Stimulated activated CD8-positive, alpha-beta memory T cell treated with anti-CD3 and anti-CD28 coated beads, Interleukin-7, amount 100 ng/mL, for 24 hours (primary cell): ENCODE data around the gene FOXJ1.
A peak's percentile ranks its signal among the peaks of the same experiment; 100 is the strongest.
"Not testable (repeated sequence)": the region's sequence is repeated elsewhere in the genome, so short reads cannot be mapped to it uniquely, and the experiment has no call there.

Experiments
- DNase-seq: peaks from one replicate; pipeline ENCODE4 v3.0.0-alpha.2; 2020; ENCODE audit warnings: low read depth

Gene FOXJ1, protein sequence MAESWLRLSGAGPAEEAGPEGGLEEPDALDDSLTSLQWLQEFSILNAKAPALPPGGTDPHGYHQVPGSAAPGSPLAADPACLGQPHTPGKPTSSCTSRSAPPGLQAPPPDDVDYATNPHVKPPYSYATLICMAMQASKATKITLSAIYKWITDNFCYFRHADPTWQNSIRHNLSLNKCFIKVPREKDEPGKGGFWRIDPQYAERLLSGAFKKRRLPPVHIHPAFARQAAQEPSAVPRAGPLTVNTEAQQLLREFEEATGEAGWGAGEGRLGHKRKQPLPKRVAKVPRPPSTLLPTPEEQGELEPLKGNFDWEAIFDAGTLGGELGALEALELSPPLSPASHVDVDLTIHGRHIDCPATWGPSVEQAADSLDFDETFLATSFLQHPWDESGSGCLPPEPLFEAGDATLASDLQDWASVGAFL

DNA sequence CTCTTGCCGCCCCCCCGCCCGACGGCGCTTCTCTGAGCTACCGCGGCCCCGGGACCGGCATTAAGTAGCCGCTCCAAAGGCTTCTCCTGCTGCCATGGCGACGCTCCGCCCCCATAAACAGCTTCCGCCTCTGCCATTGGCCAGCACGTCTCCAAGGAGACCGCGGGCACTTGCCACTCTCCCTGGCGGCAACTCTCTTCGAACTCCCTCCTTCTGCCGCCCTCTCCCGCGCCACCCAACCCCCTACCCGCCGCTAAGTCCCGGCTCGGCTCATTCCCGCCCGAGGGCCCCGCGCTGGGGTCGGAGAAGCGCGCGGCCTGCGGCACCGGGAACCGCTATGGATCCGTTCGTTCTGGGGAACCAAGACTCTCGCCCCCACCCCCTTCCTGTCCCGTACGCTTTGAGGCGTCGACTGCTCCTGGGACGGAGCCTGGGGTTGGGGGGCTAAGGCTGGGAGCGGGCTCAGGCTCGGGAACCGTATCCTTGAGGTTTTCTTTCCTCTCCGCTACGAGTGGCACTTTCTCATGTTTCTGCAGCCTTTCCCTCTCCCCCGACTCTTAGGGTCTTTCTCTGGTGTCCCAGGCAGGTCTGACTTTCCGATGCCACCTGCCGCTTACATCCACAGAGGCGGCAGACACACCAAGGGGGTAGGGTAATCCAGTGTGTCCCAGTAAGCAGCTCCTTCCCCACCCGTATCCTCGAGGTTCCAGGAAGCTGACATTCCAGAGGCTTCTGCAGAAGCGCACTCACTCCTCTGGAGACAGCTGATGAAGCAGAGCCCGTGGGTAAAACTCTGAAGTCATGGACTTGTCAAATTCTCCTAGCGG, at the start of gene FOXJ1:
Gene FOXJ1, minus strand, starts transcription at position 34 of the 827 bp plus-strand sequence. CDS start 850 bp downstream, outside the sequence.
- peak; percentile 79 for DNase-seq

DNA sequence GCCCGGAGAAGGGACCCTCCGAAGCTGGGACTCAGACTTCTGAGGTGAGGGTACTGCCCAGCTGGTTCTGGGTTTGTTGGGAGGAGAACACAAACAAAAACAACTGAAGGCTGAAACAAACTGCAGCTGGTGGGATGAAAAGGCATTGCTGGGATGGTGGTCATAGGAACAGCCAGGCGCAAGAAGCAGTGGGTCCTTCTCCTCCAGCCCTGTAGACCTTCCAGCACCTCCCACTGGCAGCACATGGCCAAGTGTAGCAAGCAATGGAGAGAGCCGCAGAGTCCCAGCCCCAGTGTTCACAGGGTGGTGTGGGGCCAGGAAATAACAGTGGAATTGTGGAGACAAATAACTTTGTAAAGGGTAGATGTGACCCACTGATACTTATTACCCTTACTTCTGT, 48.7 kb upstream of the FOXJ1 start:
- DNase-seq: no peak

DNA sequence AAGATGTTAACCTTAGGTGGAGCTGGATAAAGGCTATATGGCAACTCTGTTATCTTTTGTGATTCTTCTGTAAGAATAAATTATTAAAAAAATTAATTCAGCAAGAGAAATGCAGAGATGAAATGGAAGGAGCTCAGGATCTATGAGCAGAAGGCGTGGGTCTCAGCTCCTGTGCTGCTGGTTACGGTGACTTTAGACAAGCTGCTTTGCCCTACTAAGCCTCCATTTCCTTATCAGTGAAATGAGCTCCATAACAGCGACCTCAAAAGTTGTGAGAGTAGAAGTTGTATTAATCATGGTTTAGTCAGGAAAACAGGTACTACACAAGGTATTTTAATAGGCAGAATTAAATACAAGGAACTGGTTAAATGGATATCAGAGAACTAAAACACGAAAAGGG, 48.2 kb upstream of the FOXJ1 start:
- DNase-seq: no peak

DNA sequence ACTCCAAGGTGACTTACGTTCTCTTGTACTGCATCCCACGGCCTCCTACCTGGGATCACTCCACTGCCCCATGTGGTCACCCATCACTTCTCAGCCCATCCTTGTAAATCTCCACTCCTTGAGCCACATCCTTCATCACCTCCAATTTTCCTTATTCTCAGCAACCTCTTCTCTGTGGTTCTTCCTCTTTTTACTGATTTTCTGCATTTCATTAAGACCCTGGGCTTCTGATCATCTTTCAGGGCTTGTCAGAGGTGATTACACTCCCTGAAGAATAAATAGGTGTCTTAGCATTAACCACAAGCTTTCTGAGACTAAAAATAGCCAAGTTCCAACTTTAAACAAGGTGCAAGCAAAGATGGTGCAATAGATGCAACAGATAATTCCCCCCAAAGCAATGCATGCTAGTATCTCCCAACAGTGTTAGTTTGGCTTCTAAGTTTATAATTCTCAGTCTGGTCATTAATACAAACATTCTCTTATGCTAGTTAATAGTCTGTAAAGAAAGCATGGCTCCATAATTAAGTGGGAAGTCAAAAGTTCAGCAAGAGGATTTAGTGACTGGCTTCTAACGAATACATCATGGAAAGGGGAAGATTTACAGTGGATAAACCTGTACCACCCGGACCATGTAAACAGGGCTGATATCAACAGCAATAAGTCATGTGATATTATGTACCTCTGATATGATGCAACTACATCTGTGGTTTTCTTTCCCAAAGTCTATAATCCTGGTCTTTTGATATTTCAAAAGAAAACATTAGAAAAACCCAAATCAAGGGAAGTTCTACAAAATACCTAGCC, 47.4 kb upstream of the FOXJ1 start:
- DNase-seq: no peak

DNA sequence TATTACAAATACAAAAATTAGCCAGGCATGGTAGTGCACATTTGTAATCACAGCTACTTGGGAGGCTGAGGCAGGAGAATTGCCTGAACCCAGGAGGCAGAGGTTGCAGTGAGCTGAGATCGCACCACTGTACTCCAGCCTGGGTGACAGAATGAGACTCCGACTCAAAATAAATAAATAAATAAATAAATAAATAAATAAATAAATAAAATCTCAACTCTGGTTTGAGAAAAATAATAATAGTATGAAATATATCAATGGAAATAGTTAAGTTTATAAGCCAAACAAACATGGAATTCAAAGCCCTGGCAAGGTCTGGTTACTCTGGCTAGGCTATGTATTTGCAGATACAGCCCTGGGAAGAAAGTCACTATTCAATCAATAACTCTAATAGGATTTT, 45.7 kb upstream of the FOXJ1 start:
- not testable (repeated sequence) for DNase-seq

DNA sequence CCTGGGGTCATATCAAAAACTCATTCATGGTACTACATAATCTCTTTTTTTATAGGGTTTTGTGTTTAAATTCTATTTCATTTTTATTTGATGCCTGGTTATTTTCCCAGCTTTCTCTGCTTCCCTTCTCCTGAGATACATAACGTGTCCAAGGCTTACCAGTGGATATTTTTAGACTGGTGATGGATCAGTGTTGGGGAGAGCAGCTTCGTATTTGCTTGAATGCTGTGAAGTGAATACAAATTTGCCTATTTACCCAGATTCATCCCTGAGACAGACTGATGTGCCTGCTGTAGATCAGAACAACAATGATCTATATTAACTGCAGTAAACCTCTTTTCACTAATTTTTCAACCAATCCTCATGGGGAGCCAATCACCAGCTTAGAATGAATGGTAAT, 43.2 kb upstream of the FOXJ1 start:
- DNase-seq: no peak

DNA sequence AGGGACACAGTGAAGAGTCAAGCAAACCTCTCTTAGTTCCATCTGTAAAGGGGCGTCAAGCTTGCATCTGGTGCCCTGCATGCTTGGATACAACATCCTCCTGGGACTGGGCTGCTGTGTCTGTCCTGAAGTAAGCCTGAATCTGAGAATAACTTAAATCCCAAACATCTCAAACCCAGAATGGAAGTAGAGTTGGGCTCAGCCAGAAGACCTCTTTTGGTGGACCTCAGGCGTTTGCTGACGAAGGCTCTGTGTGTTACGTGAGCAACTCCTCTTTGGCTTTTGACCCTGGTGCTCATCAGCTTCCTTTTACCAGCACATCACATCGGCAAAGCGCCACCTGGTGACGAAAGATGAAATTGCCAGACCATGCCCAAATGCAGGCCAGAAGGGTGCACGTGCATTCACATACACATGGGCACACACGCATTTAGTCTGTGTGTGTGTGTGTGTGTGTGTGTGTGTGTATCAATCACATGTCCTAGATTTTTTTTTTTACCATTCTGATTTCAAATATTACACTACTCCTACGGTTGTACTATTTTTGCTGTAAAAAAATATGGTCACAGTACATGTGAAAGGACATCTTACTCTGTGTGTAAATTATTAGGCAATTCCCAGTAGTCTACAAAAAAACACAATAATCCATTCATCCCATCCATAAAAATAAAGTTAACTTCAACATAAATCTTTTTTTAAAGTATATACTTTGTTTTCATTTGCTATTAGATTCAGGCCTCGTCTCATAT, 41.1 kb upstream of the FOXJ1 start:
- peak; percentile 95 for DNase-seq

DNA sequence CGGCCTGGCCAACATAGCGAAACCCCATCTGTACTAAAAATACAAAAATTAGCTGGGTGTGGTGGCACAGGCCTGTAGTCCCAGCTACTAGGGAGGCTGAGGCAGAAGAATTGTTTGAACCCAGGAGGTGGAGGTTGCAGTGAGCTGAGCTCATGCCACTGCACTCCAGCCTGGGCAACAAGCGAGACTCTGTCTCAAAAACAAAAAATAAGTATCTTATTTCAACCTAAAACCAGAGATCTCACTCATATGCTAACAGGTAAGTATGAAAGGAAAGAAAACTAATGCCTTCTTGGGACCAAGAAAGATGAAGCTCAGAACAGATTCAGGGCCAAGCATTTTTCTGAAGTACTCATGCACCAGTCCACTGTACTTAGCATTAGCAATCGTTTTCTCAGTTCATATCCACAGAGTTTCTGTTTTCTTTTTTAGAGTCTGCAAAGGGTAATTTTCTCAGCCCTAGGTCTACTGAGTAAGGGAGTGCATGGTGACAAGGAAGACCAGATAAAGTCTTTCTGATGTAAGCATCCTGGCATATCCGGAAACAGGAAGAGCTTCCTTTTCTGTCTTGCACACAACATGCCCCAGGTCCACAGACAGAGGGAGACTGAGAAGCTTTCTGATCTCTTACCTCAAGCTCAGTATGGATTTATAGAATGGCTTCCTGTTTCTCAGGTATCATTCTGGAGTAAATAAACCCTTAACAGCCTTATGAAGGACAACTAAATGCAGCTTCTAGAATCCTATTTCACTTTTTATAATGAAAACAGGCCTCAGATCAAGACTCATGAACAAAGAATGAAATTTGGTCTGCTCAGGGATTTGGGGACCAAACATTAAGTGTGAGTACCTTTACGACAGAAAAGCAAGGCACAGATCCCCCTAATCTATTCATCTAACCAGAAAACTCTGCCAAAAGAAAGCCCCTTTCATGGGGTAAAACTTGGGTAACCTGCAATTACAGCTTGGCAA, 38.7 kb upstream of the FOXJ1 start:
- DNase-seq: no peak

DNA sequence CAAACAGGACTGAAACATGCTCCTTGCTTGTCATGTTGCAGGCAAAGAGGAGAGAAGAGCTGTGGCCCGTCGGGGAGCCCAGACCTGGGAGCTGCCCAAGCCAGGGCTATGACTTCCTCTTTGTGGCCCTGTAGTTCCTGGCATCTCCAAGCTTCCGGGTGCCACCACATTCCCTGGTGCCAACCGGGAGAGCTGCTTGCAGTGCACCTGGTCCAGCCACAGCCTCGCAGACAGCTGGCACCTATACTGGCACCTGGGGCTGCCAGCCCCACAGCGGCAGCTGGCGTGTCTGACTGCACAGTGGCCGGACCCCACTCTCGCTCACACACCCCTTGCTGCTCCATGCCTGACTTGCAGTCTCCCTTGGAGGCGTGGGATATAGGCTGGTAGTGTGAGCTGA, 37.1 kb upstream of the FOXJ1 start:
- no peak for DNase-seq

DNA sequence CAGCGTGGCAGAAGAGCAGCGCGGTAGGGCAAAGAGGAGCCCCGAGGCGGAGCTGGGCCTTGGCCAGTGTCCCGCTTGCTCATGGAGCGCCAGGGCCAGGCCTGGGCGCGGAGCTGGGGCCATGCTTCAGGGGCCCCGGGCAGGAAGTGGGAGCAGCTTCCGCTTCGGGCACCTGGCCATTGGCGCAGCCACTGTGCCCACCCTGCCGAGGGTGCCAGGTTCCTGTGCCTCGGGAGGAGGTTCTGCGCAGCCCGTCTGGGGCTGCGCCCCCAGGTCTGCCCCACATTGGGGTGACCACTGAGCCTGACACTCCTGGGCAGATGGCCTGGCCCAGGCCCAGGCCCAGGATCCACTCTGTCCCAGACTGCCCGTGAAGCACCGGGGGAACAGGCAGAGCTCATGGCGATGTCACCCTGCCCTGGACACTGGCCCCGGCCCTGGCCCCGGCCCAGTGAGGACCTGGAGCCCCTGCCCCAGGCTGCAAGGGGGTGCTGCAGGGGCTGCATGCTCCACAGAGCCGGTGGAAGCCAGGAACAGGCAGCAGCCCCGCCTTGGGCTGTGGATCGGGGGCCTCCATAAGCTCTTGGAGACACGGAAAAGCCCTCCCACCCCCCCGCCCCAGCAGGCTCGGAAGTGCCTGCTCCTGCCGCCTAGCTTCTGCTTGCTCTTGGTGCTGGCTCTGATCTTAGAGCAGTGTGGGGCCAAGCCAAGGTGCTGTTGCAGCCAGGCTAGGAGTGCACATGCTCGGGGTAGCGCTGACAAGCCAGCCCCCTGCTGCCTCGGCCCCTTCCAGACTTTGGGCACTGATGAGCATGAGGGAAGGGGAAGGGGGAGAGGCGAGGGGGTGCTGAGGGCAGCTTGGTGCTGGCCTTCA, 35.9 kb upstream of the FOXJ1 start:
- no peak for DNase-seq

DNA sequence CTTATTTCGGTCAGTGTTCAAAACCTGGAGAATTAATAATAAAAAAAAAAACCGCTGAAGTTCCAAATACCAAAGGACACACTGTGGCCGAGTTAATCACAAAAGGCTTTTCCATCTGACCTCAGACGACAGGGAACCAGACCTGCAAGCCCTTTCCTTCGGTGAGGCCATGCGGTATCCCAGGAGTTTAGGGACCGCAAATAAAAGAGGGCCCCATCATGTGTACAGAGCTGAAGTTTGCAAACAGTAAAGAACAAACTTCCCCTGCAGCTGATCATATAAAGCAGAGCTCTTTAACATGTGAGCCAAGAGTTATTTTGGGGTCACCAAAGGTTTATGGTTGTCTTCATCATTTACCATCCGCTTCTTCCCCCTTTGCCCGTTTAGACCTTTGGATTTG, 33.0 kb upstream of the FOXJ1 start:
- DNase-seq: no peak

DNA sequence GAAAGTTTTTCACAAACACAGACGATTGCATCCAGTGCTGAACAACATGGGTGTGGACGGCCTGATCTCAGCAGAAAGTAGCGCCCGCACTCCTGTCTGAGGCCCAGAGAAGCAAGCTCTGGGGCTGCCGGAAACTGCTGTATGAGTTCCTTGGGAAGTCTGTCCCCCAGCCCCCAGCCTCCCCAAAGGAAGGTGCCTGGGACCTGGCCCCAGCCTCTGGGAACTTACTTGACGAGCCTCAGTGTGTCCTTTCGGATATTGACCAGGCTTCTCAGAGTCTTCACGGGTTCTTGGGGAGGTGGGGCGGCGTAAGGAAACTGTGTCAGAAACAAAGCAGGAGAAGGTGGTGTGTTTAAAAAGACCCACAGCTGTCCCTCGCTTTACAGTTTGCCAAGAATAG, 32.4 kb upstream of the FOXJ1 start:
- DNase-seq: no peak

DNA sequence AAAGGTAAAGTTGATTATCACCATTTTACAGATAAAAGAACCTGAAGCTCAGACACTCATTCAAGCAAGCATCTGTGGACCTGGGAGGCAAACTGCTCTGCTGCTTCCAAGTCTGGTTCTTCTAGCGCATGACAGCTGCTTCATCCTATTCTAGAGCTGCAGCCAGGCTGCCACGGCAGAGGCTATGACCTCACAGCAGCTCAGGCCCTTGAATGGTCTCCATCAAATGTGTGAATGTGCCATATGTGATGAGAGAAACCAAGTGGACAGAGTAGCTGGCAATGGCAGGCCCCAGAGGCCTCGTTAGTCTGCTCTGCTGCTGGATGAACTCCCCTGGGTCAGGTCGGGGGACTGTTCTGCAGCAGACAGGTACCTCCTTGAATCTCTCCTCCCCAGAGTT, 30.7 kb upstream of the FOXJ1 start:
- DNase-seq: no peak

DNA sequence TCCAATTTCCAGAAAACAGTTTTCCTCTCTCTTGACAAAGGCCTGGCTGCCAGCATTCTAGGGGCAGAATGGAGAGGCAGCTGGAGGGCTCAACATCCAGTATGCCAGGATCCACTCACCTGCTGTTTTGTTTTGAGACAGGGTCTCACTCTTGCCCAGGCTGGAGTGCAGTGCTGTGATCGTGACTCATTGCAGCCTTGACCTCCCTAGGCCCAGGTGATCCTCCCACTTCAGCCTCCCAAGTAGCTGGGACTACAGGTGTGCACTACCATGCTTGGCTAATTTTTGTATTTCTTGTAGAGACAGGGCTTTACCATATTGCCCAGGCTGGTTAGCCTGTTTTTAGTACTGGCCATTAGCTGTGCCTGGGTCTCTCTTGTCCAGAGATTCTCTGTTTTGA, 29.1 kb upstream of the FOXJ1 start:
- DNase-seq: no peak

DNA sequence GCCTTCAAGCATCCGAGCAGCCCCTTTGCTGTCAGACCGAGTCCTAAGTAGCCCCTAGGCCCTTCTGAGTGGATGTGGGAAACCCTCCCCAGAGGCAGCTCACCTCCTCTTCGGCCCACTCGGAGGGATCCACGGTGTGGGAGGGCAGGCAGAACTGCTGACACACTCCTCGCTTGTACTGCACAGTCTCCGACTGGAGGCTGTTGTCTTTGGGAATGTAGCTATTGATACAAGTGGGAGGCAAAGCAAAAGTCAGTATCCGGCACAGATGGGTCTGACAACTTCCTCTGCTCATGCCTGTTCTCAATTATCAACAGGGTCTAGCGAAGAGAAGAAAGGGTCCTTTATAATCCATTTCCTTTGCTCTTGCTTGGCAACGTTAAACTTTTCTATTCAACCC, 25.9 kb upstream of the FOXJ1 start:
- no peak for DNase-seq

DNA sequence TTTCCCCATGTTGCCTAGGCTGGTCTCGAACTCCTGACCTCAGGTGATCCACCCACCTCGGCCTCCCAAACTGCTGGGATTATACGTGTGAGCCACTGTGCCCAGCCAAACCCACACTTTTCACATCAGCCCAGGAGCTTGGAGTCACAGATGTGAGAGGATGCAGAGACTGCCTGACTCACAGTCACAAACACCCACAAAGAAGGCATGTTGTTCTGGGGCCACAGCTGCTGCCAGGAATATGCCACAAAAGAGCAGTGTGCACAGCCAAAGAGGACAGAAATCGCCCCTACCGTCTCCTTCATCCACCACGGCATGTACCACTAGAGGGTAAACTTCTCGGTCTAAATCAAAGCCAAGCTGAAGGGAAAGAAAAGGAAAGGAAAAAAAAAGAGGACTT, 25.1 kb upstream of the FOXJ1 start:
- DNase-seq: no peak

DNA sequence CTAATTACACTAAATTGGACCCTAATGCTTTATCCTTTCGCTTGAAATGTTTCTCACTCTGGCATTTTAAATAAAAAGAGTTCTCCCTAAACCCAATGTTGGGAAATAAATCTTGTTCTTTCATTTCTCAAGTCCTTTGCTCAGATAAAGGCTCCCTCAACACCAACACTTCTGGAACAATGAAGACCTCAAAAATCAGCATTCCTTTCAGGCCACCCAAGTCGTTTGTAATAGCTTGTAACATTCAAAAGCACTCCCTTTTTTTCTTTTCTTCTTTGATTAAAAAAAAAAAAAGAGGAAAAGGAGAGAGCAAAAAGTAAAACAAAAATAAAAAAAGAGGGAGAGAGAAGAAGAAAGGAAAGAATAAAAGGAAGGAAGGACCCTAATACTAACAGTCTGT, 23.3 kb upstream of the FOXJ1 start:
- DNase-seq: no peak

DNA sequence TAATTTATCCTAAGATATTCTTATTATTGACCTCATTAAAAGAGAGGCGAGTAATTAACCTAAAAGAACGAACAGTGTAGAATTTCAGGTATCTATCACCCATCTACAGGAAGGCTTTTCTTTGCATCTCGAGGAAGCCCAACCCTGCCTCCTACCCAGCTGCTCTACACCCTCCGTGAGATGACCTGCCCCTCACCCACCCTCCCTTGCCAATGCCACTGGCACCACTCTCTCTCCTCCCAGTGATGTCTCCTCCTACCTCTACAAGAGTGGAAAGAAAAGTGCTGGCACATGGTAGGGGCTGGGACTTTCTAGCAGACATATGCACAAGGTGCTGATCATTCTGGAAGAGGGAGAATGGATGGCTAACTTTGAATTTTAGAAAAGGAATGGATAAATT, 22.9 kb upstream of the FOXJ1 start:
- DNase-seq: no peak

DNA sequence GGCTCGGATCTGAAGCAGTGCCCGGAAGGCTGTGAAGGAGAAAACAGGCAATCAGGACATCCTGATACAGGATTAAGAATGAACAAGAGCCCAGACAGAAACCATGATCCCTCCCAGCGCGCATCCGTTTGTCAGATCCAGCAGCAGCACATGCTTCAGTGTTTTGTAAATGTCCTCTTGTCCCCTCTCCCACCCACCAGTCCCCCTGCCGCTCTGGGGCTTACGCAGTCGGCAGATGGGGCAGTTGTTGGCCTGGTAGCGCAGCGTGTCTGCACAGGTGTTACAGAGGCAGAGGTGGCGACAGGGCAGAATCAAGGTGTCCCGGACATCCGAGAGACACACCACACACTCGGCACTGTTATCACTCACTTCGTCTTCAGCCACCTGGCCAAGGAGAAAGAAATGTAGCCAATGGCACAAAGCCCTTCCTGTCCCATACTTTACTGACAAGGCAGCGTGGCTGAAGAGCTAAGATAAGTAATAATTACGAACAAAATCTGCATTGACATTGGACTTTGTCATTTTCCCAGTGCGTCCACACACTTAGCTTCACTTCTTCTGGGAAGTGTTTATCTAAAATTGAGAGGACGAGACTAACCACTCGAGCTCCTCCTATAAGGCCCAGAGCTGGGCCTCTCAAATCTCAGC, 20.7 kb upstream of the FOXJ1 start:
- no peak for DNase-seq
